ENCODE results near the gene TEX261.

The TEX261 gene

GRCh38 chr2:70991742-70992141 is 2.9 kb downstream of the TEX261 start:
- no peak for TF ChIP-seq L3MBTL2 (conservative IDR thresholded peaks at IDR 0.05)
- TF ChIP-seq ARNT (IDR thresholded peaks at IDR 0.05), result no peak
- no peak for TF ChIP-seq BHLHE40 (IDR thresholded peaks at IDR 0.05; ENCODE audit: borderline replicate concordance)
- no peak for TF ChIP-seq LEF1 (IDR thresholded peaks at IDR 0.05; ENCODE audit: borderline replicate concordance)
- no peak for TF ChIP-seq FOXK2 (IDR thresholded peaks at IDR 0.05)
- TF ChIP-seq ELF4 (IDR thresholded peaks at IDR 0.05), result no peak
- TF ChIP-seq HDGF (IDR thresholded peaks at IDR 0.05; ENCODE audit: borderline replicate concordance), result no peak
- no peak for TF ChIP-seq SP1 (IDR thresholded peaks at IDR 0.05)
- no peak for TF ChIP-seq SUZ12 (IDR thresholded peaks at IDR 0.05)
- no peak for TF ChIP-seq TARDBP (IDR thresholded peaks at IDR 0.05)
- no peak for TF ChIP-seq NFRKB (IDR thresholded peaks at IDR 0.05)
- DNase-seq (ENCODE audit: extremely low spot score), result no peak
- ChIA-PET CTCF (no interaction called here), POLR2A (no interaction called here)

GRCh38 chr2:70991142-70991541 is 3.5 kb downstream of the TEX261 start:
- no peak for DNase-seq (ENCODE audit: extremely low spot score)
- POLR2A ChIA-PET, result no interaction called here
- CTCF ChIA-PET, result no interaction called here
- TF ChIP-seq ARNT (IDR thresholded peaks at IDR 0.05), result no peak
- no peak for TF ChIP-seq SUZ12 (IDR thresholded peaks at IDR 0.05)
- TF ChIP-seq PKNOX1 (IDR thresholded peaks at IDR 0.05), result no peak
- no peak for TF ChIP-seq FOXK2 (IDR thresholded peaks at IDR 0.05)
- no peak for TF ChIP-seq ZNF384 (IDR thresholded peaks at IDR 0.05)
- TF ChIP-seq ELF4 (IDR thresholded peaks at IDR 0.05), result no peak
- no peak for TF ChIP-seq CTBP1 (IDR thresholded peaks at IDR 0.05; ENCODE audit: borderline replicate concordance)
- no peak for TF ChIP-seq LEF1 (IDR thresholded peaks at IDR 0.05; ENCODE audit: borderline replicate concordance)
- no peak for TF ChIP-seq TARDBP (IDR thresholded peaks at IDR 0.05)
- TF ChIP-seq NFRKB (IDR thresholded peaks at IDR 0.05), result no peak

- ChIA-PET CTCF (interaction anchor here (0.6 kb wide), 1 partner anchor 114 kb away, joined by 3 read pairs; no protein-coding TSS in a partner anchor), POLR2A (no interaction called here)
- TF ChIP-seq L3MBTL2 (conservative IDR thresholded peaks at IDR 0.05) (no peak), CTBP1 (IDR thresholded peaks at IDR 0.05; ENCODE audit: borderline replicate concordance) (no peak), TARDBP (IDR thresholded peaks at IDR 0.05) (no peak), ARNT (IDR thresholded peaks at IDR 0.05) (no peak), FOXK2 (IDR thresholded peaks at IDR 0.05) (no peak), NFRKB (IDR thresholded peaks at IDR 0.05) (no peak), SUZ12 (IDR thresholded peaks at IDR 0.05) (no peak), FOXA1 (IDR thresholded peaks at IDR 0.05) (no peak), HDGF (IDR thresholded peaks at IDR 0.05; ENCODE audit: borderline replicate concordance) (no peak), BHLHE40 (IDR thresholded peaks at IDR 0.05; ENCODE audit: borderline replicate concordance) (no peak), LEF1 (IDR thresholded peaks at IDR 0.05; ENCODE audit: borderline replicate concordance) (no peak), ELF4 (IDR thresholded peaks at IDR 0.05) (no peak), SP1 (IDR thresholded peaks at IDR 0.05) (no peak), FOXM1 (IDR thresholded peaks at IDR 0.05; ENCODE audit: borderline replicate concordance) (no peak)
- no peak for DNase-seq (ENCODE audit: extremely low spot score)
Observed at GRCh38 chr2:70990216-70990615, 4.5 kb downstream of the TEX261 start.

GRCh38 chr2:70988726-70989648 is 5.7 kb downstream of the TEX261 start:
- CTCF ChIA-PET, result no interaction called here
- TF ChIP-seq FOXM1 (IDR thresholded peaks at IDR 0.05; ENCODE audit: borderline replicate concordance), result no peak
- no peak for TF ChIP-seq BHLHE40 (IDR thresholded peaks at IDR 0.05; ENCODE audit: borderline replicate concordance)
- no peak for TF ChIP-seq ARNT (IDR thresholded peaks at IDR 0.05)
- TF ChIP-seq SP1 (IDR thresholded peaks at IDR 0.05), result no peak
- no peak for TF ChIP-seq CTBP1 (IDR thresholded peaks at IDR 0.05; ENCODE audit: borderline replicate concordance)
- no peak for TF ChIP-seq HDGF (IDR thresholded peaks at IDR 0.05; ENCODE audit: borderline replicate concordance)
- TF ChIP-seq FOXK2 (IDR thresholded peaks at IDR 0.05), result no peak
- no peak for TF ChIP-seq PKNOX1 (IDR thresholded peaks at IDR 0.05)
- no peak for TF ChIP-seq SUZ12 (IDR thresholded peaks at IDR 0.05)
- no peak for TF ChIP-seq ZNF384 (IDR thresholded peaks at IDR 0.05)
- TF ChIP-seq TARDBP (IDR thresholded peaks at IDR 0.05), result no peak
- TF ChIP-seq L3MBTL2 (conservative IDR thresholded peaks at IDR 0.05), result no peak
- no peak for TF ChIP-seq FOXA1 (IDR thresholded peaks at IDR 0.05)
- no peak for TF ChIP-seq ELF4 (IDR thresholded peaks at IDR 0.05)
- TF ChIP-seq LEF1 (IDR thresholded peaks at IDR 0.05; ENCODE audit: borderline replicate concordance), result no peak
- TF ChIP-seq NFRKB (IDR thresholded peaks at IDR 0.05), result no peak
- POLR2A ChIA-PET, result no interaction called here
- no peak for DNase-seq (ENCODE audit: extremely low spot score)

GRCh38 chr2:70988151-70988550 is 6.5 kb downstream of the TEX261 start:
- no peak for DNase-seq (ENCODE audit: extremely low spot score)
- CTCF ChIA-PET, result no interaction called here
- TF ChIP-seq ZNF384 (IDR thresholded peaks at IDR 0.05) (no peak), SP1 (IDR thresholded peaks at IDR 0.05) (no peak), ELF4 (IDR thresholded peaks at IDR 0.05) (no peak), HDGF (IDR thresholded peaks at IDR 0.05; ENCODE audit: borderline replicate concordance) (no peak), CTBP1 (IDR thresholded peaks at IDR 0.05; ENCODE audit: borderline replicate concordance) (no peak), TARDBP (IDR thresholded peaks at IDR 0.05) (no peak), ARNT (IDR thresholded peaks at IDR 0.05) (no peak), BHLHE40 (IDR thresholded peaks at IDR 0.05; ENCODE audit: borderline replicate concordance) (no peak), FOXM1 (IDR thresholded peaks at IDR 0.05; ENCODE audit: borderline replicate concordance) (no peak), NFRKB (IDR thresholded peaks at IDR 0.05) (no peak), FOXK2 (IDR thresholded peaks at IDR 0.05) (no peak), SUZ12 (IDR thresholded peaks at IDR 0.05) (no peak), PKNOX1 (IDR thresholded peaks at IDR 0.05) (no peak), L3MBTL2 (conservative IDR thresholded peaks at IDR 0.05) (no peak), FOXA1 (IDR thresholded peaks at IDR 0.05) (no peak), LEF1 (IDR thresholded peaks at IDR 0.05; ENCODE audit: borderline replicate concordance) (no peak)
- POLR2A ChIA-PET, result no interaction called here
